GM12878 (cell line): ENCODE measurements around the gene SLX4. TPM values are rescaled to one million over a fixed set of nuclear protein-coding genes. Genes with fewer than 3 reads are reported as not detected.

ENCODE experiments used
- ATAC-seq: fragments of 200-7000 bp; cut with Tn5 transposase; 3 replicates; pipeline ENCODE4 v1.9.1; 2020; ENCODE audit warnings: mild to moderate bottlenecking, moderate library complexity
- BruUV-seq: library from RNA; stranded (reverse); fragments of 400-500 nt; replicated peaks from 2 replicates; lab custom pipeline; 2021; lab: Mats Ljungman, UMichigan
- CTCF ChIA-PET: fragments of 300-600 bp; sonication (Branson Sonifier 250); formaldehyde crosslinking; extraction: SDS; loops from one replicate; lab custom pipeline; 2021; ENCODE audit warnings: inconsistent platforms; lab: Yijun Ruan, JAX
- POLR2A ChIA-PET: fragments of 350-600 bp; formaldehyde crosslinking; extraction: SDS; loops from one replicate; lab custom pipeline; 2021; ENCODE audit warnings: inconsistent platforms; lab: Charles Lee
- RAD21 ChIA-PET: fragments of 300-600 bp; sonication (Branson Sonifier 250); formaldehyde crosslinking; loops from one replicate; lab custom pipeline; 2023; ENCODE audit warnings: antibody characterized with exemption; ENCODE audit not compliant: unreplicated experiment; lab: Charles Lee
- SMC1A ChIA-PET: fragments of 300-600 bp; sonication (Branson Sonifier 250); formaldehyde crosslinking; loops from one replicate; lab custom pipeline; 2023; ENCODE audit not compliant: unreplicated experiment, uncharacterized antibody; lab: Charles Lee
- DNase-seq: peaks from one replicate; pipeline ENCODE4 v3.0.0-alpha.2; 2011; ENCODE audit warnings: low read depth, low spot score
- FAIRE-seq: peaks from 3 replicates; lab custom pipeline; 2011; peaks lifted over from hg19 to GRCh38; lab: Jason Lieb, UNC
- H2AFZ ChIP-seq: 2 replicates; pipeline ENCODE4 v1.6.0; 2011; ENCODE audit warnings: low read depth, low read length, control low read depth; ENCODE audit not compliant: control insufficient read depth
- H3K27ac ChIP-seq: 2 replicates; pipeline ENCODE4 v1.5.1; 2011; ENCODE audit warnings: control low read depth; ENCODE audit not compliant: control insufficient read depth, insufficient read depth
- H3K27me3 ChIP-seq, 2 experiments: replicated peaks in 1 of 2; 2 replicates each; pipeline versions ENCODE4 v1.6.0 to v1.6.1; 2011; ENCODE audit warnings: low read length in 1 of 2; ENCODE audit not compliant: control insufficient read depth in 2 of 2, insufficient read depth in 2 of 2
- H3K36me3 ChIP-seq, 2 experiments: 2 replicates each; pipeline ENCODE4 v1.5.1; 2011; ENCODE audit warnings: low read length in 1 of 2; ENCODE audit not compliant: control insufficient read depth in 2 of 2, insufficient read depth in 2 of 2
- H3K4me1 ChIP-seq: 2 replicates; pipeline ENCODE4 v1.6.1; 2011; ENCODE audit warnings: mild to moderate bottlenecking, low read length, moderate library complexity, mixed read lengths; ENCODE audit not compliant: control insufficient read depth, insufficient read depth
- H3K4me2 ChIP-seq: 2 replicates; pipeline ENCODE4 v1.6.0; 2011; ENCODE audit warnings: control low read depth; ENCODE audit not compliant: control insufficient read depth, insufficient read depth
- H3K4me3 ChIP-seq: fragments of 200-600 bp; sonication (generic); 2 replicates; pipeline ENCODE4 v1.5.1; 2016
- H3K79me2 ChIP-seq: 2 replicates; pipeline ENCODE4 v1.6.0; 2011; ENCODE audit warnings: low read length; ENCODE audit not compliant: control insufficient read depth, insufficient read depth
- H3K9ac ChIP-seq: 2 replicates; pipeline ENCODE4 v1.8.0; 2011; ENCODE audit warnings: low read length, control low read depth, mixed read lengths; ENCODE audit not compliant: control insufficient read depth, insufficient read depth
- H3K9me3 ChIP-seq: replicated peaks from 3 replicates; pipeline ENCODE4 v1.5.1; 2011; ENCODE audit warnings: mild to moderate bottlenecking, low read length; ENCODE audit not compliant: control insufficient read depth, insufficient read depth
- H4K20me1 ChIP-seq: 2 replicates; pipeline ENCODE4 v1.6.0; 2011; ENCODE audit not compliant: control insufficient read depth, insufficient read depth
- BACH1 ChIP-seq: fragments of 450-650 bp; IDR thresholded peaks from 2 replicates; pipeline ENCODE4 v1.6.1; 2017; ENCODE audit warnings: mild to moderate bottlenecking, borderline replicate concordance
- EED ChIP-seq: sonication (generic); IDR thresholded peaks from 2 replicates; pipeline ENCODE4 v1.6.1; 2016; ENCODE audit warnings: antibody characterized with exemption, low read depth
- ESRRA ChIP-seq: IDR thresholded peaks from 2 replicates; pipeline ENCODE4 v1.6.1; 2012; ENCODE audit warnings: mild to moderate bottlenecking, low read length, improper control_type of control experiment
- POLR2A ChIP-seq: IDR thresholded peaks from 2 replicates; pipeline ENCODE4 v1.6.1; 2011; ENCODE audit warnings: low read depth, mild to moderate bottlenecking, low read length
- RUNX3 ChIP-seq: IDR thresholded peaks from 2 replicates; pipeline ENCODE4 v1.6.1; 2012; ENCODE audit warnings: low read length, inconsistent platforms
- STAT1 ChIP-seq: fragments of 450-650 bp; conservative IDR thresholded peaks from 2 replicates; pipeline ENCODE4 v1.6.1; 2014; ENCODE audit warnings: antibody characterized with exemption, mild to moderate bottlenecking
- SUPT20H ChIP-seq: IDR thresholded peaks from 2 replicates; pipeline ENCODE4 v1.6.1; 2011; ENCODE audit warnings: low read depth, mild to moderate bottlenecking, low read length, moderate library complexity, borderline replicate concordance; ENCODE audit not compliant: control insufficient read depth
- YY1 ChIP-seq: IDR thresholded peaks from 2 replicates; pipeline ENCODE4 v1.6.1; 2011; ENCODE audit warnings: low read depth, mild to moderate bottlenecking, low read length
- ZSCAN29 ChIP-seq: fragments of 450-650 bp; IDR thresholded peaks from 2 replicates; pipeline ENCODE4 v1.6.1; 2017; ENCODE audit warnings: mild to moderate bottlenecking, moderate library complexity
- WGBS: methylation state at CpG from one replicate; pipeline ENCODE4 v1.1.6; 2016; ENCODE audit warnings: low lambda C conversion rate; ENCODE audit not compliant: insufficient replicate concordance, insufficient coverage; ENCODE audit errors: missing lambda C conversion rate; 5-methylcytosine and 5-hydroxymethylcytosine counted together
- in situ Hi-C: fragments of 300-500 bp; cut with MboI; formaldehyde crosslinking; loops from 9 replicates; pipeline ENCODE4 v1.14.3; 2018; ENCODE audit warnings: mixed read lengths
- intact Hi-C: fragments of 100-400 bp; cut with micrococcal nuclease; formaldehyde crosslinking; loops from one replicate; pipeline ENCODE4 v1.14.2; 2022; ENCODE audit not compliant: unreplicated experiment
- polyA plus RNA-seq, 11 experiments: library from polyadenylated mRNA; depleted of rRNA in 4 of 11; unstranded in 6 of 11; stranded (reverse) in 5 of 11; fragments of >200 nt; fragmentation: Nextera tagmentation in 4 of 11; fragmentation: Illumina TruSeq in 1 of 11; extraction: Ambion mirVana in 4 of 11; extraction: Trizol in 1 of 11; gene quantifications; 1 replicate in 1 of 11; 2 replicates in 10 of 11; pipeline versions ENCODE4 v1.2.1 to v1.2.3, GENCODE V29; 2011 to 2016; ENCODE audit warnings: inconsistent platforms in 2 of 11, missing spikeins in 2 of 11, low read depth in 1 of 11
- total RNA-seq, 4 experiments: library from RNA; depleted of rRNA in 3 of 4; stranded (reverse); fragments of >200 nt in 3 of 4; fragmentation: Illumina TruSeq in 1 of 4; extraction: Trizol in 1 of 4; gene quantifications; 2 replicates each; pipeline versions ENCODE4 v1.2.1 to v1.2.3, GENCODE V29; 2013 to 2021
- TF ChIP-seq, protein P1 (sequence below): IDR thresholded peaks from 2 replicates; pipeline ENCODE4 v1.6.1; 2012; ENCODE audit warnings: low read length, inconsistent platforms

The SLX4 gene
- total and polyA plus RNA-seq, 10 of the 15 experiments (the other 5 are each of a cell fraction or from before 2014, with no cell fraction given), result 0.18 to 12.3 (median 4.8) TPM

DNA sequence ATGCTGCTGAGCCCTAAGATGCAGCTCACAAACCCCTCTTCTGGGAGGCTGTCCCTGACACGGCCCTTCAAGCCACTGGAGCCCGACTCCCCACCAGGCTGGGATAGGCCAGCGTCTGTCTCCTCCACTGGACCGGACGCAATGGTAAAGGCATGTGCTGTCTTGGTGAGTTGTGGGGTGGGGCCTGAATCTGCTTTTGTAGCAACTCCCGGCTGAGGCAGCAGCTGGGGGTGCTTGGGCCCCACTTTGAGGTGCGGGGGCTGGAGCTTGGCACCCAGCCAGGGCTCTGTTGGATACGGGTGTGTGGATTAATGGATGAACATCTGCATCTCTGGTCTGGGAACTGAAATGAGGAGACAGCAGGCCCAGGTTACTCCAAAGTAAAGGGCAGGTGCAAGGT, 30.7 kb downstream of the SLX4 start:
- Histone ChIP-seq H3K4me3 (no peak overlapping the region), H3K27ac (peak overlapping the region; percentile 57), H3K9ac (no peak overlapping the region; the same call in 1 of the 2 replicates), H2AFZ (no peak overlapping the region), H3K9me3 (no peaks in the 10 kb centered on the region), H3K4me2 (no peak overlapping the region), H3K27me3 (no peaks in the 10 kb centered on the region), H3K4me1 (peaks cover 39% of the 10 kb centered on the region), H3K36me3 (peaks cover 0 to 2% of the 10 kb centered on the region in 2 experiments; a peak in 1 of 4 replicates), H3K79me2 (peaks cover 16% of the 10 kb centered on the region), H4K20me1 (no peaks in the 10 kb centered on the region)
- in situ Hi-C loops (no loop called here), intact Hi-C loops (no loop called here)
- SMC1A ChIA-PET, result no interaction called here
- DNase-seq (no peak), ATAC-seq (no peak), FAIRE-seq (no peak)
- CTCF ChIA-PET, result no interaction called here
- BruUV-seq, result no TSS peak
- RAD21 ChIA-PET, result no interaction called here
- POLR2A ChIA-PET, result interaction anchor here (0.6 to 1.4 kb wide), 2 partner anchors 29 to 59 kb away, joined by 3 read pairs; no protein-coding TSS in a partner anchor
- WGBS, result 98% methylated on average over 8 of the region's 8 CpGs
- TF ChIP-seq STAT1 (no peak), BACH1 (no peak)

DNA sequence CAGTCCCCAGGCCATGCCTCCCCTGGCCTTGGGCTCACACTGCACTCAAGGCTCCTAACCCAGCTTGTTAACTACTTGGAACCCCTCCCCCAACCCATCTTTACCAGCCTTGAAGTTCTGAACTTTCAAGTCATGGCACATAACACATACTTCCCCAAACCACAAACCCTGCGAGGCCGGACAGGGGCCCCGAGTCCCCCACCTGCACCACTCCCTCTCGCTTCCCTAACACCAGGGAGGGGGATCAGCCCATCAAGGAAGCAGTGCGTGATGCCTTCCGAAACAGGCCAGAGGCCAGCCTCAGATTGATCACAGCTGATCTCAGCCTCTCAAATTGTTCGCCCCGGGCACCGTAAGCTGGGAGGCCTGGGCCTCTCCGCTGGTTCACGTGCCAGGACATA, 31.2 kb downstream of the SLX4 start:
- 91% methylated on average over 11 of the region's 11 CpGs for WGBS
- ChIA-PET CTCF (no interaction called here), POLR2A (interaction anchor here (0.6 to 1.4 kb wide), 2 partner anchors 30 to 59 kb away, joined by 3 read pairs; no protein-coding TSS in a partner anchor), RAD21 (no interaction called here), SMC1A (no interaction called here)
- TF ChIP-seq YY1 (no peak), ESRRA (no peak), EED (peak; percentile 55; the same call in 1 of the 2 replicates), ZSCAN29 (no peak), SUPT20H (no peak), POLR2A (no peak), RUNX3 (peak; percentile 62)
- TF ChIP-seq, protein P1, sequence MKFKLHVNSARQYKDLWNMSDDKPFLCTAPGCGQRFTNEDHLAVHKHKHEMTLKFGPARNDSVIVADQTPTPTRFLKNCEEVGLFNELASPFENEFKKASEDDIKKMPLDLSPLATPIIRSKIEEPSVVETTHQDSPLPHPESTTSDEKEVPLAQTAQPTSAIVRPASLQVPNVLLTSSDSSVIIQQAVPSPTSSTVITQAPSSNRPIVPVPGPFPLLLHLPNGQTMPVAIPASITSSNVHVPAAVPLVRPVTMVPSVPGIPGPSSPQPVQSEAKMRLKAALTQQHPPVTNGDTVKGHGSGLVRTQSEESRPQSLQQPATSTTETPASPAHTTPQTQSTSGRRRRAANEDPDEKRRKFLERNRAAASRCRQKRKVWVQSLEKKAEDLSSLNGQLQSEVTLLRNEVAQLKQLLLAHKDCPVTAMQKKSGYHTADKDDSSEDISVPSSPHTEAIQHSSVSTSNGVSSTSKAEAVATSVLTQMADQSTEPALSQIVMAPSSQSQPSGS, result no peak
- Histone ChIP-seq H4K20me1 (no peaks in the 10 kb centered on the region), H3K9me3 (no peaks in the 10 kb centered on the region), H3K9ac (peak overlapping the region; percentile 30; the same call in 1 of the 2 replicates), H3K27ac (peak overlapping the region; percentile 57), H3K4me3 (no peak overlapping the region), H2AFZ (no peak overlapping the region), H3K4me2 (peak overlapping the region; percentile 34), H3K4me1 (peaks cover 44% of the 10 kb centered on the region), H3K27me3 (no peaks in the 10 kb centered on the region), H3K79me2 (peaks cover 21% of the 10 kb centered on the region), H3K36me3 (peaks cover 0 to 2% of the 10 kb centered on the region in 2 experiments; a peak in 1 of 4 replicates)
- no peak for ATAC-seq
- intact Hi-C loops, result no loop called here
- no peak for FAIRE-seq
- in situ Hi-C loops, result no loop called here
- DNase-seq, result no peak
- BruUV-seq, result no TSS peak
